DMS153 treated with DMSO at 0.1 percent for 48 hours (cell line): ENCODE data around the gene STK33.

Source experiments
- DNase-seq: peaks from one replicate; lab custom pipeline; 2025; ENCODE audit not compliant: unreplicated experiment; lab: John Stamatoyannopoulos, UW

STK33 gene

GRCh38 chr11:8604078-8604723, 10.2 kb upstream of the STK33 start:
- DNase-seq = no peak

DNA sequence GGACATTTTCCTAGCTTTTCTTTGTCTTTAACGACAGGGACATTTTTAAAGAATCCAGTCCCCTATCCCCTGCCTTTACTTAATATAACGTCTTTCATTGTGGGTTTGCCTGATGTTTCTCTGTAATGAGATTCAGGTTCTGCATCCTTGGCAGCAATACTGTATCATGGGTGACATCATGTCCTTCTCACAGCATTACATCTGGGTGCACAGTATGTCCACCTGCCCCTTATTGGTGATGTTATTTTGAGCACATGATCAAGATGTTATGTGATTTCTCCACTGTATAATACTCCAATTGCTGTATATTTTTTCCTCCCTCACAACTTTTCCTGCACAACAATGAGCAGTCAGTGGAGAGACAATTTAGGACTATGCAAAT, 9.7 kb upstream of the STK33 start:
- no peak for DNase-seq

GRCh38 chr11:8601376-8602133, 7.5 kb upstream of the STK33 start:
- no peak for DNase-seq

DNA sequence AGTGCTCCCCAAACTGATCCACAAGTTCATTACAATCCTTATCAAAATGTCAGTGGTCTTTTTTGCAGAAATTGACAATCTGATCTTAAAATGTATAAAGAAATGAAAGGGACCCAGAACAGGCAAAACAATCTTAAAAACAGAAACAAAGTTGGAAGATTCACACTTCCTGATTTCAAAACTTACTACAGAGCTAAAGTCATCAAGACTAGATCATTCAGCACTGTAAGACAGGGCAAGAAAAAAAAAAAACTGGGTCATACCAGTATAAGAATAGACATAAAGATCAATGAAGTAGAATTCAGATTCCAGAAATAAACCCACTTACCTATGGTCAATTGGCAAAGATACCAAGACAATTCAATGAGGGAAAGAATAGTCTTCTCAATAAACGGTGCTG, 4.5 kb upstream of the STK33 start:
- DNase-seq = no peak

GRCh38 chr11:8597182-8597581, 3.2 kb upstream of the STK33 start:
- peak; percentile 21 for DNase-seq

GRCh38 chr11:8596504-8597046, 2.5 kb upstream of the STK33 start:
- no peak for DNase-seq

- DNase-seq = no peak
Measured at GRCh38 chr11:8593455-8593854, 573 bp downstream of the STK33 start.

- DNase-seq = no peak
Measured at GRCh38 chr11:8587915-8588314, 6.1 kb downstream of the STK33 start.

DNA sequence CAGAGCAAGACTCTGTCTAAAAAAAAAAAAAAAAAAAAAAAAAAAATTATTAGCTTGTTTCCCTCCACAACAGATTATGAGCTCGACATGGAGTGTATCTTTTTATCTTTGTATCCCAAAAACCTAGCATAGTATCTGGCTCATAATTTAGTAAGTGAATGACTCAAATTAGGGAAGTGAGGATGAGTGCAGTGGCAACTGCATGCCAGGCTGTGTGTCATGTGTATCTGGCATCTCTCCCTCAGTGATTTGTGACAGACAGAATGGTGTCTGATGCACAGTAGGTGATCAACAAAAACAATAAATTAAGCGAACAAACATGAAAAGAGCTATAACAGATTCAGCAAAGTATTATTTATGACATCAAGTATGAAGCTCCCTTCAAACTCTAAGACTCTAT, 7.2 kb downstream of the STK33 start:
- DNase-seq = no peak

DNA sequence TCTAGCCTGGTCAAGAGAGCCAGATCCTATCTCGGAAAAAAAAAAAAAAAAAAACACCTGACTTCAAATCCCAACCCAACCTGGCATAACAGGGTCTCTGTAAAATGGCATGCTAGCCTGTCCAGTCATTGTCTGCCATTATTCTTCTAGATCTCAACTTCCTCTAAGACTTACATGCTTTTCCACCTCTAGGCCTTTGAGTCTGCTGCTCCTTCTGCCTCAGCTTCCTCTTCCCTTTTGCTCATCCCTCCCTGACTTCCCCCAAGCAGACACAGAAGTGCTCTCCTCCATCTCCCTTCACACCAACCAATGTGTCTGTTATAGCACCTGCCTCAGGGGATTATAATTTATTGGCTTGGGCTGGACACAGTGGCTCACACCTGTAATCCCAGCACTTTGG, 7.8 kb downstream of the STK33 start:
- no peak for DNase-seq

DNA sequence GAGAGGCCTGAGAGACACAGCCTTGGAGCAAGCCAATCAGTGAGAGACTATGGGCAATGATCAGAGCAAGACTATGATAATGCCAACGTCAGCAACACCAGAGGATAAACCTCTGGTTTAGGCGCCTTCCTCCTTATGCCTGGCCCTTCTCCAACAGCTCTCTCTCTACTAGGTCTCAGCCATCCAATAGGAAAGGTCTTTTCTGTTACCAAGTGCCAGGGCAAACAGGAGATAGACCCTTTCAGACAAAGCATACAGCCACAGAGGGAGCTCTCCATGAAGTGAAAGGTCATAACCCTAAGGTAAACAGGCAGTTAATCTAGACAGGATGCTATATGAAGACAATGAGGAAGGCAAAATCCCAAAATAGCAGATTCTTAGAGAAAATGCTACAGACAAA, 9.5 kb downstream of the STK33 start:
- DNase-seq = peak; percentile 76

GRCh38 chr11:8584082-8584481, 9.9 kb downstream of the STK33 start:
- no peak for DNase-seq

DNA sequence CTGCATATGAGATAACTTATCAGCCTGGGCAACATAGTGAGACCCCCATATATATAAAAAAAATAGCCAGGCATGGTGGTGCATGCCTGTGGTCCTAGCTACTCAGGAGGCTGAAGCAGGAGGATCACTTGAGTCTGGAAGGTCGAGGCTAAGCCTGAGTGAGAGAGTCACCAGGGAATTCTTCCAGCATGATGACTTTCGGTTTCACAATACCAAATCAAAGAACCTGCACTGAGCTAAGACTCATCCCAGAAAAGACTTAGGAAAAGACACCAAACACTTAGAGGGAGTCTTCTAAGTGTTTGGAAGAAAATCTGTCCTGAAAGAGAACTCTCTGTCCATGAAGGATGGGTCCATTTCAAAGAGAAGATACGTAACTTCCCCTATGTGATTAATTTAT, 12.7 kb downstream of the STK33 start:
- DNase-seq = no peak

- no peak for DNase-seq
Measured at GRCh38 chr11:8577791-8578581, 16.0 kb downstream of the STK33 start.

DNA sequence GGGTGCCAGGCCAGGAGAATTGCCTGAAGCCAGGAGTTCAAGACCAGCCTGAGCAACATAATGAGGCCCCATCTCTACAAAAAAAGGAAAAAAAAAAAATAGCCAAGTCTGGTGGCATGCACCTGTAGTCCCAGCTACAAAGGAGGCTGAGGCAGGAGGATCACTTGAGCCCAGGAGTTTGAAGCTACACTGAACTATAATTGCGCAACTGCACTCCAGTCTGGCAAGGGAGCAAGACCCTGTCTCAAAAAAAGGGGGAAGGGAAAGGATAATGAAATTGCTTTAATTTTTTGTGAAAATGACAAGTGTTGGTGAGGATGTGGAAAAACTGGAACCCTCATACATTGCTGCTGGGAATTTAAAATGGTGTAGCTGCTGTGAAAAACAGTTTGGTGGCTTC, 19.2 kb downstream of the STK33 start:
- no peak for DNase-seq

GRCh38 chr11:8573777-8574176, 20.3 kb downstream of the STK33 start:
- DNase-seq = no peak

DNA sequence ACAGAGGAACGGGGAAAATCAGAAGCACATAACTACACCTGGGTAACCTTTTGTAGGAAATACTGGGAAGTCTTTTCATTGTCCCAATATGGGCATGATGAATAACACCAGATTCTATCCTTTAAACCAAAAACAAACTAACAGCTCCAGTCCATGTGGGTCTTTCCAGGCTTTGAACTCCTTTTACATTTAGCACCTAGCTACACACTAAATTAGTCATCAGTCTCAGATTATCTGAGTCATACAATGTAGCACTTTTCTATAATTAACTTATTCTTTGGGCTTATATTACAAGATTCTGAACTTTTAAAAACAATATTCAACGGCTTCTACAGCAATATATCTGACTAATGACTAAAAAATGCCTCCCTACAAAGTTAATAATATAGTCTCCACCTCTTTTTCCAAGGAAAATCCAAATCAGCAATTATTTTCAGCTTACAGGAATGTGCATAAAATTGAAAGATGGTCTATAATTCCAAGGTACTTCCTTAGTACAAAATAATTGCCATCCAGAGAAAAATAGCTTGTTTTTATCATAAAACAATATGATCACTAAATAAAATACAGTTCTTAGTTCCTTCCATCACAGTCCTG, 26.3 kb downstream of the STK33 start:
- no peak for DNase-seq

DNA sequence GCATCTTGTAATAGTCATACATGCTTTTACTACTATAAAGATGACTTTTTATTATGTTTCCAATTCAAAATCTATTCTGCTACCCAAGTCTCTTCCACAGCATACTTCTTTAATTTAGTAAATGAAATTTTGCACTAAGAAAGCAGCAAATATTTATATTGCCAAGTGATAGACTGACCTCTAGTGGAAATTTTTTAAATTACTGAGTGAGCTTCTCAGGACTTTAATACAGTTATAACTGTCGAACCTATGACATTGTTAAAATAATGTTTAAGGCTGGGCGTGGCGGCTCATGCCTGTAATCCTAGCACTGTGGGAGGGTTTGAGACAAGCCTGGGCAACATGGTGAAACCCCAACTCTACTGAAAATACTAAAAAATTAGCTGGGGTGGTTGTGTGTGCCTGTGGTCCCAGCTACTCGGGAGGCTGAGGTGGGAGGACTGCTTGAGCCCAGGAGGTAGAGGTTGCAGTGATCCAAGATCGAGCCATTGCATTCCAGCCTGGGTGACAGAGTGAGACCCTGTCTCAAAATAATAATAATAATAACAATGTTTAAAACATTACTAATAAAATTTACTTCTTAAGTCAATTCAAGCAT, 27.3 kb downstream of the STK33 start:
- DNase-seq = peak; percentile 36

DNA sequence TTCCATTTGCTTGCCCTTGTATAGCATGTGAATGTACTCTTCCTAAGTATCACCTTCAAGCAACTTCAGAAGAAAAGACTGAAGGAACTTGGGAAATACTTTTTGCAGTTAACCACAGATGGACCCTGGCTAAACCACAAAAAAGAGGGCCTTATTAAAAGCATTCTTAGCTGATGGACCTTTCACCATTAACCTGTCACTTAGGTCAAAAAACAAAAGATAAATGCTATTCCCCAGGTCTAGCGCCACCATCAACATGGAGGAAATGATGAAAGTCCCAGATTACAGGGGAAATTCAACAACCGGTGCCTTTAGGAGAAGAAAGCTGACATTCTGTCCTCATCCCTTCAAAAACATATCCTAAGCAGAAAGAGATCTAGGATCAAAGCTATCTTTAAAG, 29.5 kb downstream of the STK33 start:
- DNase-seq = no peak

DNA sequence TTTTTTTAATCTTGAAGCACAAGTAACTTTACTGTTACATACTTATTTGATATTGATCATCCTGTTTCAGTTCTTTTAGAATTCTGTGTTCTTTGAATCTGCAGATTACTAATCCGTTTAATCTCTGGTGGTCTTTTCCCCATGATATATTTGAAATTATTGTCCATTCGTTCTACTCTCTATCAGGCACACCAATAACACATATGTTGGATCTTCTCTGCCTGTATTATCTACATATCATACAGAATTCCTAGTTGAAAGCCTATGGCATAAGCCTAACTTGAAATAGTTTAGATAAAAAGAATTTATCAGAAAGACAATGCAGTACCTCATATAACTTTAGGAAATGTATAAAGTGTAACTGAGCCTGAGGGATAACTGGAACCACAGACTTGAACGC, 32.6 kb downstream of the STK33 start:
- no peak for DNase-seq

DNA sequence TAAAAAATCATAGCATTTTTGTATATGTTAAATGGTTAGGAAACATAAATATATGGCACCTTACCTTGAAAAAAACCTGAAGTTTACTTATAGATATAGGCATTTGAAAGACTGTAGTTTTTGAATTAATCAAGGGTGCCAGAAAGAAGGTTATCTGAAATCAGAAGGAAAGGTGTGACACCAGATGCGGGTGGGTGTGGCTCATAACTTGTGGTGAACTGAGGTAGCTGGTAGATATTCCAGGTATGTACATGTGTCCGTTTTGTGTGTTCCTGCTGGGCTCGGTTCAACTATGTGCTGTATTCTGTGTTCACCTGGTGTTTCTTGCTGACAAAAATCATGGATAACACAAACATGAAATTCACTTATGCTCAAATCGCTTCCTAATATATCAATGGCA, 35.6 kb downstream of the STK33 start:
- DNase-seq = no peak
